Activated CD8-positive, alpha-beta memory T cell treated with anti-CD3 and anti-CD28 coated beads for 36 hours (primary cell): ENCODE results near the gene TKT. TPM values are rescaled to one million over a fixed set of nuclear protein-coding genes. Genes with fewer than 3 reads are reported as not detected.

Experiments
- CTCF ChIA-PET: fragments of 350-600 bp; sonication (Branson Sonifier 250); formaldehyde crosslinking; loops from one replicate; lab custom pipeline; 2021; ENCODE audit warnings: antibody characterized with exemption; lab: Charles Lee
- POLR2A ChIA-PET: fragments of 350-600 bp; sonication (Branson Sonifier 250); formaldehyde crosslinking; loops from one replicate; lab custom pipeline; 2021; ENCODE audit warnings: antibody characterized with exemption; lab: Charles Lee
- total RNA-seq, 2 experiments: library from RNA; stranded (reverse); gene quantifications; one replicate each; pipeline ENCODE4 v1.2.3, GENCODE V29; 2021

The TKT gene
- total RNA-seq, 2 experiments from 2014 or later, result 209 to 214 TPM

DNA sequence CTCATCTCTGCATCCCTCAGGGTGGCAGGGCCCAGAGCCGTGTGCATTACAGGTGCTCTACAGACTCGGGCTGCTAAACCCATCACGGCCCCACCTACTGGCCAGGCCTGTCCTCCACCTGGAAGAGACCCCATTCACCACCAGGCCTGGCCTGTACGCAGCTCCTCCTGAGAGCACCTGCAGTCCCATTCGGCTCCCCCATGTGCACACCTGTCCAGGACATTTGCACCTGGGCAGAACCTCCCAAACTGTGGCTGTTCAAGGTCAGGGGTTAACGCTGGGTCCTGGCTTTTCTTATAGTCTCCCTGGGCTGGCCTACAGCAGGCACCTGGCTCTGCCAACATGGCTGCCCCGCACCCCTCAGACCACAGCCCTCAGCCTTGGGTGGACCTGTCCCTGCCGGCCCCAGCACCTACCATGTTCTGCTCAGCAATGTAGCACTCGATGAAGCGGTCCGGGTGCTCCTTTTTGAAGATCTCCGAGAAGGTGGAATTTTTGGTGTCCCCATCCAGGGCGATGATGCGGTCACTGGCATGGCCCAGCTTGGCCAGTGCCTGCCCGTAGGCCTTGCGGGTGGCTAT lies 25.7 kb downstream of the TKT start:
- POLR2A ChIA-PET, result no interaction called here
- CTCF ChIA-PET, result interaction anchor here (1.1 kb wide), 1 partner anchor 11 kb away, joined by 4 read pairs; no protein-coding TSS in a partner anchor

GRCh38 chr3:53229606-53230005 lies 26.2 kb downstream of the TKT start:
- ChIA-PET CTCF (no interaction called here), POLR2A (no interaction called here)

GRCh38 chr3:53229171-53229570 lies 26.7 kb downstream of the TKT start:
- CTCF ChIA-PET, result no interaction called here
- POLR2A ChIA-PET, result no interaction called here

DNA sequence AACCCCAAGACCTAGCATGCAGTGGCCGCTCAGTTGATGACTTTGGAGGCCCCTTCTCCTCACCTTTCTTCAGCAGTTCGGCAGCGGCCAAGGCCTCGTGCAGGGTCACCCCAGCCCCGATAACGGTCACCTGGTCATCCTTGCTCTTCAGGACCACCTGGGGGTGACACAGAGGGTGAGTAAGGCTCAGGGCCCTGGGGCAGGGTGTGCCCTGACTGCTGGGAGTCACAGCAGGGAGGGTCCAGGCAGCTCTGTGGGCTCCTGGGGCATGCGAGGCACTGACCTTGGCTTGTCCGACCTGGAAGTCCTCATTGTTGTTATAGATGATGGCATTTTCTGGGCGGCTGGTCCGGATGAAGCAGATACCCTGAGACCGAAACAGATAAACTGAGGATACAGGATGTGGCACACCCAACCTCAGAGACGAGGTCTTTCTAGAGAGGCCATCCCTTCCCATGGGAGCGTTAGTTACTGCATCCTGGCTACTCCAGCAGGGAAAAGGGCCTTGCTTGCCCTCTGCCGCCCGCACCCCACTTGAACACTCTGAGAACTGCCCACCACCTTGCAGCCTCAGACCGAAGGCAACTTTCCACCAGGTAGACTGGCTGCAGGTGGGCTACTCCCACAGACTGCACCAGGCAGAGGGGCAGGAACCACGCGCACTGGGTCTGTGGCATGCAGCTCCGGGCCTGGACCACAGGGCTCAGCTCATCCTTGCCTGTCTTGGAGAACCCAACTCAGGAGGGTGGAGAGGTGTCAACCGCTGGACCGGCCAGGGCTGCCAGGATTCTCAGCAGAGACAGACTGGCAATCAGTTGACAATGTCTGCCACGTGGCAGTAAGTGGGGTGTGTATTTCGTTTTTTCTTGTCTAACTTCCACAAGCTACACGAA lies 27.6 kb downstream of the TKT start:
- CTCF ChIA-PET, result no interaction called here
- POLR2A ChIA-PET, result no interaction called here

GRCh38 chr3:53226841-53227407 lies 28.9 kb downstream of the TKT start:
- ChIA-PET POLR2A (interaction anchor here (0.6 kb wide), 1 partner anchor 1068 kb away, joined by 8 read pairs; no protein-coding TSS in a partner anchor), CTCF (no interaction called here)

- POLR2A ChIA-PET, result no interaction called here
- CTCF ChIA-PET, result no interaction called here
Observed at GRCh38 chr3:53226142-53226840, 29.5 kb downstream of the TKT start.

DNA sequence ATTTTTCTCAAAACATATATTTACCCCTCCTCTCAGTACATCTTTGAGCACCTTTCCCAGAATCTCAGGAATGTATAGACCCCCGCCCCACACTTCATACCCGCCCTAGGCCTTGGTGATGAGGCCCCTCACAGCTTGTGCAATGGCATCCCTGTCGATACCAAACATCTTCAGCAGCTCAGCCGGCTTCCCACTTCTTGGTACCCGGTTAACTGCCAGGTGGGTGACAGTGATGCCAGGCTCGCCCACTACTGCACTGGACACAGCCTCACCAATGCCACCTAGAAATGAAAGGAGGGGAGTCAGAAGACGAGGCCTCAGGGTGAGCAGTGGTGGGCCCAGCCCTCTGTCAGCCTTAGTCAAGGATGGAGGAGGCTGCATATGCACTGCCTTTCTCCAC lies 30.2 kb downstream of the TKT start:
- CTCF ChIA-PET, result no interaction called here
- POLR2A ChIA-PET, result no interaction called here

DNA sequence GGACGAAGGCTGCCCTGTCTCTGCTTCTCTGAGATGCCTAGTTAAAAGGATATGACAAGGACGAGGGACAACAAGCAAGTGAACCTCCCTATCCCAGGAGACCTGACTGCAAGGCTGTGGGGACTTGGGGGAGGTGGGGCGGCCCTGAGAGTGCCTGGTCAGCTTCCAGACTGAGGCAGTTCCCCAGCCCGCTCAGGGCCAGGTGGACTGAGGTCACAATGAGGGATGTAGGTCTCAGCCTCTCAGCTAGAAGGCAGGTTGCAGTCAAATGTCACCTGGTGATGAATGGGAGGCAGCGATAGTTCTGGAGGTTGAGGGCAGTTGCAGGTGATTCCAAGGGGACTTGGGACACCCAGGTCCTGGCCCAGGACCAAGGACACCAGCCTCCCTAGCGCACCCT lies 30.6 kb downstream of the TKT start:
- ChIA-PET POLR2A (no interaction called here), CTCF (no interaction called here)

DNA sequence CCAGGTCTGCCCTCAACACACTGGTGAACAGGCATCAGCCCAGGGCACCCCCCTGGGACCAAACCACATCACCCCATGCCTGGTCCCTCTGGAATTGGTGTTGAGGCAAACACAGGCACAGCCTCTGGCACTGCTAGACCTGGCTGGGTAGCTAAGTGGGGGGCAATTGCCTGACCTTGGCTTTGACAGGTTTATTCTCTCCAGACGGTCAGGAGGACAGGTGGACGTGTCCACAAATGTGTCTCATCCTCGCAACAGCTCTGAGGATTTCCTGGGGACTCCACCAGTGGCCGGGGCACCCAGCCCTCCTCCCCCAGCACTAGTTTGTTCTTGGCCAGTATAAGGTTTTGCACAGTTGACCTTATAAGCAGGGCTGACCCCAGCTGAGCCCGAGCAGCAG lies 31.3 kb downstream of the TKT start:
- ChIA-PET POLR2A (no interaction called here), CTCF (no interaction called here)

- CTCF ChIA-PET, result no interaction called here
Observed at GRCh38 chr3:53224026-53224425, 31.8 kb downstream of the TKT start.

DNA sequence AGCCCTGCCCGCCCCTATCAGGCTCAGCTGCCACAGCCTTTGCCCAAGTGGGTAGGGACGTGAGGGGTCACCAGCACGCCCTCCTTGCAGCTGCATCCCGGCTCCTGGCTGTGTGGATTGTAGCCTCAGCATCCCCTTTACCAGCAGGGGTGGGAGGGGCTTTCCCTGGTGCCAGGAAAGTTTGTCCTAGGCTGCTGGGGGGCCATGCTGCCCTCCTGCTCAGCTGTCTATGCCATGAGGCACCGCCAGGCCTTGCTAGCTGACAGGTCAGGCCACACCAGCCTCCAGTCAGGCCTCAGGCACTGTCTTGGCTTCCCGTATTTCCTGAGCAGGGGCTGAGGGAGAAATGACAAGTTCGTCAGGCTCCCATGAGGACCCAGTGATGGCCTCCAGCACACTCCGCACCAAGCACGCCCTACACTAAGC lies 32.3 kb downstream of the TKT start:
- POLR2A ChIA-PET, result interaction anchor here (0.5 kb wide), 1 partner anchor 13 kb away, joined by 9 read pairs; no protein-coding TSS in a partner anchor
- CTCF ChIA-PET, result no interaction called here

More at GRCh38 chr3:53224026-53224425, 31.8 kb downstream of the TKT start:
- POLR2A ChIA-PET, result interaction anchor here (0.5 kb wide), 1 partner anchor 13 kb away, joined by 9 read pairs; no protein-coding TSS in a partner anchor

DNA sequence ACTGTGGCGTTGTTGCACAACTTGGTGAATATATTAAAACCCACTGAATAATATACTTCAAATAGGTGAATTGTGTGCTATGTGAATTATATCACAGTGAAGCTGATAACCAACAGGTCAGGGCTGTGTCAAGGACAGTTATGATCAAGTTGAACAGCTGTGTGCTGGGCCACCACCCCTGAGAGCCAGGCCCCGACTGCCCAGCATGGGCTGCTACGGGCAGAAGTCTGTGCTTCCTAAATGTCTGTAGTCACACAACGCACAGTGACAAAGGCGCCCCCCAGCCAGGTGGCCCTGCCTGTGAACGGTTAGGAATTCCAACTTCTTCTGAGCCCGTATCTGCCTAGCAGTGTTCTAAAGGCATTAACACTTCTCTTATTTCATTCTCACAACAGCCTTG lies 32.8 kb downstream of the TKT start:
- CTCF ChIA-PET, result no interaction called here
- POLR2A ChIA-PET, result interaction anchor here (0.6 kb wide), 1 partner anchor 30 kb away, joined by 4 read pairs; no protein-coding TSS in a partner anchor

DNA sequence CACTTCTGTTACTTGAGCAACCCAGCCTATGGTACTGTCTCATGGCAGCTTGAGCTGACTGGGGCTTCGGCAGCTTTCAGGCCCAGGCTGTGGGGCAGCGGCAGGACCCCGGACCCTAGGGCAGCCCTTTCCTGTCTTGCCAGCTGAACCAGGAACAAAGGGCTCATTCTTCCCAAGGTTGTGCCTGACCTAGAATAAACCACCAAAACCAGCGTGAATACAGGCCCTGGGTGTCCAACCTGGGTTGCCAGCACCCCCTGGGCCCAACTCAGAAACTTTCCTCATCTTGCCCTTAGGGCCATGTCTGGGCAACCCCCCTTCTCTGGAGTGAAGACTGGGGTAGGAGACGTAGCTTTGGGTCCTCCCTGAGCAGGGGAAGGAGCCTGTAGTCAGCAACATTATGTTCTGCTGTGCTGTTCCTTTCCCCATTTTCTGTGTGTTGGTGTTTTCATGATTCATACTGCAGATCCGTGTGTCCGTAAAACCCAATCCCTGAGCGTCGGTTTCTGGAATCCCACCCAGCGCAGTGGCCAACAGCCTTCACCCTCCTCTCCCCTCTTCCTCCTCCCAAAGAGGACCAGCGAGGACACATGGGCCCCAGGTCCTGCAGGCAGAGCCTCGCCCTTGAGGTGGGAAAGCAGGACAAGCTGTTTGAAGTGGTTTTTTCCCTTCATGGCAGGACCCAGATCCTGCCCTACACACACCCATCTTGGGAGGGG lies 33.5 kb downstream of the TKT start:
- CTCF ChIA-PET, result no interaction called here

GRCh38 chr3:53221827-53222182 lies 34.0 kb downstream of the TKT start:
- POLR2A ChIA-PET, result no interaction called here
- CTCF ChIA-PET, result no interaction called here

More for the DNA sequence above, 33.5 kb downstream of the TKT start:
- POLR2A ChIA-PET, result interaction anchor here (0.6 kb wide), 1 partner anchor 31 kb away, joined by 4 read pairs; no protein-coding TSS in a partner anchor

GRCh38 chr3:53221345-53221744 lies 34.5 kb downstream of the TKT start:
- POLR2A ChIA-PET, result no interaction called here
- CTCF ChIA-PET, result interaction anchor here (0.7 kb wide), 2 partner anchors 25 to 175 kb away, joined by 3 read pairs; no protein-coding TSS in a partner anchor

DNA sequence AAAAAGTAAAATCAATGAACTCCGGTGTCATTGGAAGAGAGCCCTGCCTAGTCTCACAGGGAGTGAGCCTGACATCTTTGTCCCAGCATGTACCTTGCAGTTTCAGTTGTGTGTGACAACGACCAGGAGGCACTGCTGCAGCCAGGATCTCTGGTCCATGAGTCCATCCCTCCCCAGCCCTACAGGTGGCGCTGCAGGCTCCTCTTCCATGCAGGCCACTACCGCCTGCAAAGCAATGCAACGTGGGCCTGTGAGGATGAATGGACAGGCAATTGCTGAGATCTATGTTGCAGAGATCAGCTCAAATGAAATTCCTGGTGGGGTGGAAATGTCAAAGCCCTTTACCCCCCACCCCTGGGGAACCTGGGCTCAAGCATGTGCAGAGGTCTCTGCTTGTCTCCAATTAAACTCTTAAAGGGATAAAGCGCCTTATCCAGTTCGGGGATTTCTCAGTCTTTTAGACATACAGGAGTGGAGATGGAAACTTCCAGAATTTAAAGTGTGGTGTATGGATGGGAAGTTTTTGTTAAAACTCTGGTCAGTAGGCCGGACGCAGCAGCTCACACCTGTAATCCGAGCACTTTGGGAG lies 35.8 kb downstream of the TKT start:
- CTCF ChIA-PET, result interaction anchor here (0.5 to 1.5 kb wide), 5 partner anchors 11 to 502 kb away, joined by 3 to 5 read pairs (median 4); no protein-coding TSS in a partner anchor
- POLR2A ChIA-PET, result no interaction called here

DNA sequence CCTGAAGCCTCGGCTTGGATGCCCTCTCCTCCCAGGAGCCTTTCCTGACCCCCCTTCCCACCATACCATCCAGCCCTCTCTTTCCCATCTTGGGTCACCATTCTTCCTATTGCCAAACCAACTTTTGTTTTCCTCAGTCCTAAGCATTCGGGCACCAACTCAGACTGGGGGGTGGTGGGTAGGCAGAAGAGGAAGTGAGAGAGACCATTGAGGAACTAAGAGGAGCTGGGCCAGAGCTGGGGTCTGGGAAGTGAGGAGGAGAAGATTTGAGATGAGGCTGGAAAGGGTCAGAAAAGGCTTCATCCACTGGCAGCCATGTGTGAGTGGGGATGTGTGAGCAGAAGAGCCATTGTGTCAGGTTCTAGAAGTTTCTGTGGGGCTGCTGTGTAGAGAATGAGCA lies 37.7 kb downstream of the TKT start:
- CTCF ChIA-PET, result interaction anchor here (0.7 to 1.5 kb wide), 2 partner anchors 13 to 281 kb away, joined by 3 to 4 read pairs; no protein-coding TSS in a partner anchor
- POLR2A ChIA-PET, result no interaction called here

DNA sequence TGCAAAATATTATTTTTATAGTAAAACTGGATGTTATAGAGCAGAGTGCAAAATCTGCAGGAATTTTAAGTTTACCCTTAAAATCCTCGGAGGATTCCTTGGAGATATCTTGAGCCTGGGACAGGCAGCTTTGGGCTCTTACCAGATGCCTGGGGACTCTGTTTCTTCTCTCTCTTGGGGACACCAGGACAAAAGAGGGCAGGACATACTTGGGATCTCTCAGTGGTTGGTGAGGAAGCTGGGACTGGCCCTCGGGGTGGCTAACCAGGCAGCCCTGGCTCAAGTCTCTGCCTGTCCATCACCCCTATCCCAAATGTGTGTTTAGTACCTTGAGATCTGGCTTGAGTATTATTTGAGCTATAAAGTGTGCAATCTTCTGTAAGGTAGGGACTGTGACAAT lies 38.6 kb downstream of the TKT start:
- CTCF ChIA-PET, result interaction anchor here (0.7 to 0.9 kb wide), 2 partner anchors 35 to 57 kb away, joined by 3 read pairs; no protein-coding TSS in a partner anchor
- POLR2A ChIA-PET, result no interaction called here
